ENCODE measurements around the gene NR2E1.

Gene NR2E1

GRCh38 chr6:108165714-108166663 lies at the start of gene NR2E1:
Gene NR2E1, plus strand, starts transcription at chr6:108166022. Its CDS starts 744 bp downstream, at chr6:108166766.
- no peak for TF ChIP-seq CTCF (IDR thresholded peaks at IDR 0.05; ENCODE audit: low read depth, low read length)
- peak in 1 of 2 donors; percentile 27 for DNase-seq (ENCODE audit: low read depth in 2 of 2)
- no peak within 1 kb of the TSS for H3K4me3 ChIP-seq (replicated peaks in 1 of 2; ENCODE audit: low read depth in 2 of 2, low read length in 2 of 2)

- TF ChIP-seq CTCF (IDR thresholded peaks at IDR 0.05; ENCODE audit: low read depth, low read length), result no peak
- H3K4me3 ChIP-seq (replicated peaks in 1 of 2; ENCODE audit: low read depth in 2 of 2, low read length in 2 of 2), result no peak overlapping the region
These were observed 49.0 kb upstream of the NR2E1 start for GRCh38 chr6:108116546-108117426.

GRCh38 chr6:108117427-108118358 lies 48.1 kb upstream of the NR2E1 start:
- TF ChIP-seq CTCF (IDR thresholded peaks at IDR 0.05; ENCODE audit: low read depth, low read length), result no peak
- peak overlapping the region; percentile 60 to 67 for H3K4me3 ChIP-seq (replicated peaks in 1 of 2; ENCODE audit: low read depth in 2 of 2, low read length in 2 of 2)
- DNase-seq (ENCODE audit: low read depth in 2 of 2), result peak; percentile 24 to 28

More at GRCh38 chr6:108116546-108117426, 49.0 kb upstream of the NR2E1 start:
- DNase-seq (ENCODE audit: low read depth in 2 of 2), result no peak

- no peak for TF ChIP-seq CTCF (IDR thresholded peaks at IDR 0.05; ENCODE audit: low read depth, low read length)
- DNase-seq (ENCODE audit: low read depth in 2 of 2), result no peak
- peak overlapping the region; percentile 60 to 67 for H3K4me3 ChIP-seq (replicated peaks in 1 of 2; ENCODE audit: low read depth in 2 of 2, low read length in 2 of 2)
These were observed 47.5 kb upstream of the NR2E1 start for GRCh38 chr6:108118359-108118724.

- H3K4me3 ChIP-seq (replicated peaks in 1 of 2; ENCODE audit: low read depth in 2 of 2, low read length in 2 of 2), result peak overlapping the region; percentile 16 to 33
- DNase-seq (ENCODE audit: low read depth in 2 of 2), result peak in 1 of 2 donors; percentile 18
- TF ChIP-seq CTCF (IDR thresholded peaks at IDR 0.05; ENCODE audit: low read depth, low read length), result no peak
These were observed 46.7 kb upstream of the NR2E1 start for GRCh38 chr6:108118810-108119768.
